ENCODE data around the gene TMSB4Y. TPM values are rescaled to one million over a fixed set of nuclear protein-coding genes. Genes with fewer than 3 reads are reported as not detected.

TMSB4Y gene
- total and polyA plus RNA-seq, 5 donors from 2014 or later: 2.3 TPM; not detected in 4

DNA sequence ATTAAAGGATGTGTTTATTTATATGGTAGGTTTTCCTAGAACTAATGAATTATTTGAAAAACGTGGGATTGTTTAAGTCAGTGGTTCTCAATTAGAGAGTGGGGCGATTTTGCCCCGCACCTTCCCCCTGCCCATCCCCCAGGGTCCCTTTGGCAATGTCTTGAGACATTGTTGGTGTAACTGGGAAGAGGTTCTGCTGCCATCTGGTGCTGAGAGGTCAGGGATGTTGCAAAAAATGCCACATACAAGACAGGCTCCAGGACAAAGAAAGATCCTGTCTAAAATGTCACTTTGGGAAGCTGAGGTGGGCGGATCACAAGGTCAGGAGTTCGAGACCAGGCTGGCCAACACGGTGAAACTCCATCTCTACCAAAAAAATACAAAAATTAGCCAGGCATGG lies 25.8 kb downstream of the TMSB4Y start:
- Mint-ChIP-seq H3K9me3 (peaks cover 0 to 2% (median 0%) of the 10 kb centered on the region in 7 donors), H3K4me1 (no peaks in the 10 kb centered on the region), H3K27me3 (no peaks in the 10 kb centered on the region), H3K4me3 (no peak overlapping the region), H3K27ac (no peak overlapping the region), H3K36me3 (no peaks in the 10 kb centered on the region)
- no peak overlapping the region for H3K4me3 ChIP-seq (ENCODE audit: low read depth, low read length)
- H3K4me1 ChIP-seq (ENCODE audit: control insufficient read depth, insufficient read depth, low read length, poor library complexity, severe bottlenecking): no peaks in the 10 kb centered on the region
- no peaks in the 10 kb centered on the region for H3K36me3 ChIP-seq (ENCODE audit: control insufficient read depth, insufficient read depth, low read length)
- H3K9me3 ChIP-seq (ENCODE audit: control insufficient read depth in 2 of 2, low read length in 2 of 2): no peaks in the 10 kb centered on the region
- no peak for DNase-seq
- ATAC-seq (ENCODE audit: low read depth in 2 of 2): no peak
- no peaks in the 10 kb centered on the region for H3K27me3 ChIP-seq (ENCODE audit: control insufficient read depth, insufficient read depth, low read length)
- H3K27ac ChIP-seq (ENCODE audit: insufficient read depth, low read length, poor library complexity, severe bottlenecking): no peak overlapping the region

DNA sequence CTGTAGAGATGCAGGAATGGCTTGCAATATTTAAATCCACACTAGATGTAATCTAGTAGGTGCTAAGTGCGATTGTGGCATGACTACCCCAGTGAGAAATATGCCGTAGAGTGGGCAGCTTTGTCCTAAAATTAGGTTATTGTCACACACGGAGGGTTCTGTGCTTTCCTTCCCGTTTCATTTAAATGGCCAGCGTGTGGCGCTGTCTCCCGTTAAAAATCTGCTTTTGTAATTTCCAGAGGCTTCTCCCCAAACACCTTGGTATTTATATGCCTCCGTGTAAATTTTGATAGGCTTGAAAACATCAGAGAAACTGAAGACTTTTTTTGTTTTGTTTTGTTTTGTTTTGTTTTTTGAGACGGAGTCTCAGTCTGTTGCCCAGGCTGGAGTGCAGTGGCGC lies 34.9 kb downstream of the TMSB4Y start:
- Histone ChIP-seq H3K27ac (ENCODE audit: insufficient read depth, low read length, poor library complexity, severe bottlenecking) (no peak overlapping the region), H3K27me3 (ENCODE audit: control insufficient read depth, insufficient read depth, low read length) (no peaks in the 10 kb centered on the region), H3K4me3 (ENCODE audit: low read depth, low read length) (no peak overlapping the region), H3K9me3 (ENCODE audit: control insufficient read depth in 2 of 2, low read length in 2 of 2) (no peaks in the 10 kb centered on the region), H3K4me1 (ENCODE audit: control insufficient read depth, insufficient read depth, low read length, poor library complexity, severe bottlenecking) (no peaks in the 10 kb centered on the region), H3K36me3 (ENCODE audit: control insufficient read depth, insufficient read depth, low read length) (no peaks in the 10 kb centered on the region)
- ATAC-seq (ENCODE audit: low read depth in 2 of 2): no peak
- Mint-ChIP-seq H3K36me3 (no peaks in the 10 kb centered on the region), H3K27ac (no peak overlapping the region), H3K4me3 (no peak overlapping the region), H3K9me3 (no peaks in the 10 kb centered on the region), H3K4me1 (no peaks in the 10 kb centered on the region), H3K27me3 (no peaks in the 10 kb centered on the region)
- no peak for DNase-seq

DNA sequence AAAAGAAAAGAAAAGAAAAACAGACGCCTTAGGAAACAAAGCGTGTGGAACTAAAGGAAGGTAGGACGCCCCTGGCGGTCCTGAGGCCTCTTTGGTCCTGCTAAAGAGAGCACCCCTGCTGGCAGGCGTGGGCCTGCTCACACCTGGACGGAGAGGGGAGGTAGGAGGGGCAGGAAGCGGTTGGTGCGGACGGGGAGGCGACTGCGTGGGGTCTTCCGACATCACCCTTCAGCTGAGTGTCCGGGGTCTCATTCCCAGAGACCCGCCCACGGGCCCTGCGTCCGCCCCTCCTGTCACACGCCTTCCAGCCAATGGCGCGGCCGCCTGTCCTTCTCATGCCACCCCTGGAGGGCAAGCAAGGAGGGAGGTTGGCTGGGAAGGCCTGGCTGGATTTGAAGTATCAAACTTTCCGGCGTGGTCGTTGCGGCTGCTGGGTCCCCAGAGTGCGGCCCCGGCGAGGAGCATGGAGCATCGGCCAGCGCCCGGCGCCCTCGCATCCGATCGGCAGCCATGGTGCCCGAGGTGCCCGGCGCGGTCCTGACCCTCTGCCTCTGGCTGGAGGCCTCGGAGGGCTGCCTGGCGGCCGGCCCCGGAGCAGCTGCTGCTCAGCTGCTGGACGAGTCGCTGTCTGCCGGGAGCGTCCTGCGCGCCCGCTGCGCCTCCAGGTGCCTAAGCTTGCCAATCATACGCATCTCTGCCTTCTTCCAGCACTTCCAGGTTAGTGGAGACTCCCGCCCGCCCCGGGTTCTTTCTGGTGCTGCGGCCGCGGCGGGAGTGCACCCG lies 47.8 kb downstream of the TMSB4Y start:
- H3K9me3 Mint-ChIP-seq: peaks cover 0 to 2% (median 0%) of the 10 kb centered on the region in 7 donors
- H3K27ac ChIP-seq (ENCODE audit: insufficient read depth, low read length, poor library complexity, severe bottlenecking): no peak overlapping the region
- H3K4me3 ChIP-seq (ENCODE audit: low read depth, low read length): peak overlapping the region; percentile 7
- H3K9me3 ChIP-seq (ENCODE audit: control insufficient read depth in 2 of 2, low read length in 2 of 2): no peaks in the 10 kb centered on the region
- peak in 1 of 3 donors; percentile 25 for DNase-seq
- peak; percentile 78 to 82 for ATAC-seq (ENCODE audit: low read depth in 2 of 2)
- no peak overlapping the region for H3K27ac Mint-ChIP-seq
- H3K4me1 ChIP-seq (ENCODE audit: control insufficient read depth, insufficient read depth, low read length, poor library complexity, severe bottlenecking): no peaks in the 10 kb centered on the region
- H3K27me3 ChIP-seq (ENCODE audit: control insufficient read depth, insufficient read depth, low read length): no peaks in the 10 kb centered on the region
- peaks cover 0 to 11% (median 2%) of the 10 kb centered on the region in 4 donors for H3K4me1 Mint-ChIP-seq
- no peaks in the 10 kb centered on the region for H3K27me3 Mint-ChIP-seq
- H3K36me3 Mint-ChIP-seq: no peaks in the 10 kb centered on the region
- peak overlapping the region in 1 of 4 donors; percentile 94 for H3K4me3 Mint-ChIP-seq
- no peaks in the 10 kb centered on the region for H3K36me3 ChIP-seq (ENCODE audit: control insufficient read depth, insufficient read depth, low read length)

DNA sequence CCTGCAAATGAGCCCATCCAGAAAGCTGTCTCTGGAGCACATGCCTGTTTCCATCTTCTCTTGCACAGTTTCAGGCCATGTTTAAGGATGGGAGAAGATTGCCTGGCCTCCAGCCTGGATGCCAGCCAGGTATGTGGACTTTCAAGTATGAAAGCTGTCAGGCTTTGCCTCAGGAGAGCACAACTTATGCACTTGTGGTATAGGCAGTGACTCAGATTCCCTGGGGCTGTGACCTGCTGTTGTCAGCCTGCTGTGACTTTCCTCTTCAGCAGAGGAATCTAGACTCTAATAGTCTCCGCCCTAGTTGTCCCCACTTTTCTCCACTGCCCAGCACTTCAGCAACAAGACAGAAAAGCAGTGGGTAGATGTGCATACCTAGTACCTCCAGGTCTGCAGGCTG lies 51.0 kb downstream of the TMSB4Y start:
- H3K36me3 Mint-ChIP-seq: no peaks in the 10 kb centered on the region
- Histone ChIP-seq H3K4me3 (ENCODE audit: low read depth, low read length) (no peak overlapping the region), H3K36me3 (ENCODE audit: control insufficient read depth, insufficient read depth, low read length) (no peaks in the 10 kb centered on the region), H3K27me3 (ENCODE audit: control insufficient read depth, insufficient read depth, low read length) (no peaks in the 10 kb centered on the region), H3K27ac (ENCODE audit: insufficient read depth, low read length, poor library complexity, severe bottlenecking) (no peak overlapping the region), H3K9me3 (ENCODE audit: control insufficient read depth in 2 of 2, low read length in 2 of 2) (no peaks in the 10 kb centered on the region), H3K4me1 (ENCODE audit: control insufficient read depth, insufficient read depth, low read length, poor library complexity, severe bottlenecking) (no peaks in the 10 kb centered on the region)
- ATAC-seq (ENCODE audit: low read depth in 2 of 2) (no peak), DNase-seq (no peak)
- H3K4me1 Mint-ChIP-seq: peaks cover 0 to 11% (median 2%) of the 10 kb centered on the region in 4 donors
- H3K9me3 Mint-ChIP-seq: no peaks in the 10 kb centered on the region
- no peak overlapping the region for H3K27ac Mint-ChIP-seq
- H3K4me3 Mint-ChIP-seq: peak overlapping the region in 1 of 4 donors; percentile 28
- no peaks in the 10 kb centered on the region for H3K27me3 Mint-ChIP-seq

Other genes with a start within 250 kb of the TMSB4Y start
- not detected for gene UTY, start 223.9 kb upstream of the TMSB4Y start, total RNA-seq
- gene UTY, start 223.9 kb upstream of the TMSB4Y start, polyA plus RNA-seq: 10 to 100 TPM in 1 of 4 donors, not detected in 3; 14.6 TPM

Data from CD4-positive, CD25-positive, alpha-beta regulatory T cell (primary cell).